Dermis blood vessel endothelial cell (primary cell): ENCODE results near the gene INS. TPM values are rescaled to one million over a fixed set of nuclear protein-coding genes. Genes with fewer than 3 reads are reported as not detected.

ENCODE experiments used
- DNase-seq: peaks from one replicate; pipeline ENCODE4 v3.0.0; 2010
- total RNA-seq: library from RNA; depleted of rRNA; stranded (reverse); fragments of >200 nt; gene quantifications from 2 replicates; pipeline ENCODE4 v1.2.3, GENCODE V29; 2014

Gene INS
- total RNA-seq, 1 donor from 2014 or later, result not detected

DNA sequence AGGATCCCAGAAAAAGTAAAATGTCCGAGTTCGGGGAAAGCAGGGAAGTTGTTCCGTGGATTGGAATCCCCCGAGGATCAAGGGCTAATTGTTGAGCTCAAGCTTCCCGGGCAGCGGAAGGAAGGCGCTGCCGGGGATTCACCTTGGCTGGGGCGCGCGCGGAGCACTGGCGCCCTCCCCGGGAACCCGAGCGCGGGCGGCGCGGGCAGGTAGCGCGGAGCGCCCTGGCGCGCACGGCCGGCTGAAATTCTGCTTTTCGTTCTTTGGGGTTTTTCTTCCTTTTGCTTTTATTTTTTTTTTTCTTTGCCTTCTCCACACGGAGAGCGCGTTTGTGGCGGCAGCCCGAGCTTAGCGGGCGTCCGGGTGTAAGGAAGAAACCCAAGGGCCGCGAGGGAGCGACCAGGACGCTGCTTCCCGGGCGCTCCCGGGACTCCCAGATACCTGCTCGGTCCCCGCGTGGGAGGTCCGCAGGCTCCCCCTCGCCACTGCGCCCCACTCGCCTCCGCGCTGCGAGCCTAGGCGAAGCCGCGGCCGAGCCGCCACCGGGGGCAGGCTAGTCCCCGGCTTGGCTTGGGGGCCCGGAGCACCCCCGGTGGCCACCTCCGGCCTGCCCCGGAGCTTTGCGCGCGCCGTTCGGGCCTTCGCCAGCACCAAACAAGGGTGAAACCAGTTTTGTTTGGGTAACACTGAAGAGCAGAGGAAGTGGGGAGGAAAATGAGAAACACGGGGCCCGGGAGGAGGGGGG lies 17.0 kb downstream of the INS start:
- DNase-seq, result no peak

DNA sequence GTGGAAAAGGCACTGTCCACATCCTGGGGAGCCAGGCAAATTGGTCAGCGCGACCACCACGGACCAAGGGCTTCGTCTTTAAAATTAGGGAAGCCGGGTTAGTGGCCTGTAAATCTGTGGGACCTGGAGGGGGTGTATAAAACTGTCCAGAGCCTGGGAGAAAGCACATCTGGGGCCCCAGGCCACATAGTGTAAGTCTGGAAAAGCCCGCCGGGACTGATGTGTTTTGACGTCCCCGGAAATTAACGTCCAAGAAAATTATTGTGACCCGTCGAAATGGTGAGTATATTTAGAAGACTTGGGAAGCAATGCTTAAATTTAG lies 17.6 kb downstream of the INS start:
- no peak for DNase-seq

DNA sequence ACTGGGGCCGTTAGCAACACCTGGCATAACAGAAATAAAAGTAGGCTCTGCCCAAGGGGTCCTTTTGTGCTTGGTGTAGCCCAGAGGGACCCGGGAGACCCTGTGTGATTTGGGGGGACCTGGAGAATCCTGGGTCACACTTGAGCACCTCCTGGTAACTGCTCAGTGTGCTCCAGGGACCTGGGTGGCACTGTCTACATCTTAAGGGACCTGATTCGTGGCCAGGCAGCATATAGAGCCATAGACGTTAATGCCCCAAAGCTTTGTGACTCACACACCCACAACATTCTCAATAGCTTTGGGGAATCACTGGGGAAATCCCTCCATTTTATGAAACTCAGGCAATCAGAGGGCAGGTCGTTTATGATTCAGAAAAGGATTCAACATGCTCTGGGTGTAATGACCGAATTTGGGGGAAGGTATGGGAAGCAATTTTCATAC lies 18.2 kb downstream of the INS start:
- no peak for DNase-seq

DNA sequence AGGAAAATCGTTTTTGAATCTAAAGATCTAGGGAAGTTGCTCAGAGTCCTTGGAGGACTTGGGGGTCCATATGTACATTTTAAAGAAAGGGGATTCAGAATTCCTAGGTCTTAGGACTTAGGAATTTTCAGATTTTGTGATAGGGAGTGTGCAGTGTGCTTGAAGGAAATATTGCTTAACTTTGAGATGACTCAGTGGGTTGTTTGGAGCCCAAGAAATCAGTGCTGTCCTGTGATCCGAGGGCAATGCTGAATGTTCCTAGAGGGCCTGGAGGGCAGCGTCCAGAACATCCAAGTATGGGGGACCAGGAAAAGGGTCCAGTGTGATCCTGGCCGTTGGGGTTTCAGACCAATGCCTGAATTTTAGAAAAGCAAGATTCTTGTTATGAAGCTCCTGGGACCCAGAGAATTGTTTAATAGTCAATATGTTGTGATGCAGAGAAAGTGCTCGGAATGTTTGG lies 18.7 kb downstream of the INS start:
- DNase-seq, result no peak

DNA sequence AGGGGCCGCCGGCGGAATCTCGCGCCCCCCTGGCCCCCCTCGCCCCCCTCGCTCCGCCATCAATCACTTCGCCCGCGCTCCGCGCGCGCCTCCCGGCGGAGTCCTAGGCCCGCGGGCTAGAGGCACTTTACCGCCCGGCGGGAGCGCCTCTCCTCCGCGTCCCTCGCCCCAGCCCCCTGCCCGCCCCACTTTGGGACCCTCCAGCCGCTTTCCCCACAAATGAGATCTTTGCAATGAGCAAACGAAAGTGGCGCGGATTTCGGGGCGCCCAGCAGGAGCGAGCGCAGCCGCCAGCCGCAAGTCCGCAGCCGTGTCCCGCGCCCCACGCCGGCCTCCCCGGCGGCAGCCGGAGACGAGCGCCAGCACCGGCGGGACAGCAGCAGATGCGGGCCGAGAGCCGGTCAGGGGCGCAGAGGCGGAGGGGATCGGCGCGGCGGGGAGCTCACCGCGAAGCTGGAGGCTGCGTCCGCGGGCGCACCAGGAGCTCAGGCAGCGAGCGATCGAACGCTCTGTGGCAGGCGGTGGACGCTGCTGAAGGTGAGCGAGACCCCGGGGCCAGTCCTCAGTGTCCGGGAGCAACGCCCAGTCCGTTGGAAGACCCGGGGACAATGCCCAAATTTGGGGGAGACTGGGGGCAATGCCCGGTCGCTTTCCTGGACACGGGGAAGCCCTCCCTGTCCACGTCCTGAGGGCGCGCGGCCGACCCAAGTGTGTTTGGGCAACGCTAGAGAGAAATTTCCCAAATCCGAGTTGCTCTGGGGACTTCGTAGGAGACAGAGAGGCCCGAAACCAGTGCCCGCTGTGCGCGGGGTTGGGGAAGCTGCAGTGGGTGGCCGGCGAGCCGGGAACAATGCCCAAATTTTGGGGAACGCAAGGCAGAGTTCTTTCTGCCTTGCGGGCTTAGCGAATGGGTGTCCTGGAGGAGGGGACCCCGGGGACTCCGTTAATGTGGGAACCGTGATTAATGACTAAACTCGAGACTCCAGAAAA lies 20.3 kb downstream of the INS start:
- no peak for DNase-seq

DNA sequence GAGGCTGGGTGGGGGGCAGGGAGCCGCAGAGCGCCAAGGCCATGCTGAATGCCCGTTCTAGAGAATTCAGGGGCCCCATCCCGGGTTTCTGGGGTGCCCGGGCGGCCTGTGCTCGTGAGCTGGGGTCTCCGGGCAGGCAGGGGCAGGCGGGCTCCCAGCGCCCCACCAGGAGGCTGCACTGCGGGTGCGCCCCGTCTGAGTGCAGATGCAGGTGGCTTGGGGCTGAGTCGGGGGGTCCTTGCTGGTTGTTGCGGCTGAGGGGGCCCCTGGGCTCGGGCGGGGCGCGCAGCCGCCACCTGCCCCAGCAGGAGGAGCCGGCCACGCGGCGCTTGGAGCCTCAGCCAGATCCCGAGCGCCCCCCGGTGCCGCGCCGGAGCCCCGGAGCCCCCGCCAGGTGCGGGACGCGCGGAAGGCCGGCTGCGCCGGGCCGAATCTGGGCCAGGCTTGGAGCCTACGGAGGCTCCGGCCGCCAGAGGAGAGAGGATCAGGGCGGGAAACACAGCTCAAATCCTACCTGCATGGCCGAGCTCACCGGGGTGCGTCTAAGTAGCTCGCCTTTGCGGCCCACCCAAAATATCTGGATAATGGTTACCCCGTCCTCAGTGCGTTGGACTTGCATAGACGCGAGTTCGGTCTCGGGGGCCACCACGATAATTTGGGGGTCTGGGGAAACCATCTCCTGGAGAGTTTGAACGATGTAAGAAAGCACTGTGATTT lies 21.2 kb downstream of the INS start:
- DNase-seq, result no peak

DNA sequence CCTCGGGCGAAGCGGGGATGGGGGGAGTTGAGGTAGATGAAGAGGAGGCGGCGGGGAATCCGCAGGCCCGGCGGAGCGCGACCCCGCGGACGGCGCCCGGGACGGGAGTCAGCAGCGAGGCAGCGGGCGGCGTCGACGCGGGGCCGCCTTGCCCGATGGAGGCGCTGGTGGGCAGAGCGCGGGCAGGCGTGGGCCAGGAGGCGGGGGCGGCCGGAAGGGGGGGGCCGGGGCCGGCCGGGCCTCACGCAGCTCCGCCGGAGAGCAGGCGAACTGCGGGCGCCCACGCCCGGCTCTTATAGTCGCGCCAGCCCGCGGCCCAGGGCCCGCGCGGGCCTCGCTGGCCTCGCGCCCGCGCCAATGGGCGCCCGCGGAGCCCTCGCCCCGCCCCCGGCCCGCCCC lies 21.9 kb downstream of the INS start, which contains the start of gene IGF2:
TSS of gene IGF2 (minus strand) at position 267 of the 399 bp plus-strand sequence. CDS start 3,866 bp downstream, outside the sequence.
- peak; percentile 22 for DNase-seq

DNA sequence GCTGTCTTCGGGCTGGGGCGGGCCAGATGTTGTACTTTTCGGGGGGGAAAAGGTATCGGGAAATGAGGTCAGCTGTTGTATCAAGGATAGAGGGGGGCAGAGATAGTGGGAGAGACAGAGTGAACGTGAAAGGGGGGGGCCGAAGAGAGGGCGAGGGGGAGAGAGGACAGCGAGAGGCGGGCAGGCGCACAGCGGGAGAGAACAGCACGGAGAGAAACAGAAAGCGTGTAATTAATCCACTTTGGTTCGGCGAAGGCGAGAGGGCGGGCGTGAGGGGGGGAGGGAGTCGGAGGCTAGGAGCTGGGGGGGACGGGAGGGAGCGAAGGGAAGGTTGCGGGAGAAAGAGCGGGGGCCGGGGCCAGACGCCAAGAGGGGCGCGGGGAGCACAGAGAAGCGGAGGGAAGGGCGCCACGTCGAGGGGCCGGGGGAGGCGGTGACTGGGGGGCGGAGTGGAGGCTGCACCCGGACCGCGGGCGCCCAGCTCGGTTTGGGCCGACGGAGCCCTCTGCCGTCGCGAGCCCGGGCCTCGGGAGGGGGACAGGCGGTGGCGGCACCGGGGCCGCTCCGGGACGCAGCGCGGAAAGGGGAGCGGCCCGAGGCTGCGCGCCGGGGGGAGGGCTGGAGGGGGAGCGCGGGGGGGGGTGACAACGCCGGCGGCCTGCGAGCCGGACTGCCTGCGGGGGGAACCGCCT lies 22.4 kb downstream of the INS start:
- no peak for DNase-seq

DNA sequence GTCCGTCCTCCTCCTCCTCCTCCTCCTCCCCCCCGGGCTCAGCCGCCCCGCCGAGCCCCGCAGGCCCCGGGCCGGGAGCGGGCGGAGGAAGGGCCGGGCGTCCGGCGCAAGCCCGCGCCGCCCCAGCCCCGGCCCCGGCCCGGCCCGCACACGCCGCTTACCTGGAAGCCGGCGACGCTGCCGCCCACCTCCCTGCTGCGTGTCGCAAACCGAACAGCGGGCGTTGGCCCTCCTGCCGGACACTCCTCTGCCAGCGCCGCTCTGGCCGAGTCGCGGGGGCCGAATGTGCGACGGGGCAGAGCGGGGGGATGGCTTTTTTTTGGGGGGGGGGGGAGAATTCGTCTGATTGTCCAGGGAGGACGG lies 23.0 kb downstream of the INS start:
- DNase-seq, result no peak

DNA sequence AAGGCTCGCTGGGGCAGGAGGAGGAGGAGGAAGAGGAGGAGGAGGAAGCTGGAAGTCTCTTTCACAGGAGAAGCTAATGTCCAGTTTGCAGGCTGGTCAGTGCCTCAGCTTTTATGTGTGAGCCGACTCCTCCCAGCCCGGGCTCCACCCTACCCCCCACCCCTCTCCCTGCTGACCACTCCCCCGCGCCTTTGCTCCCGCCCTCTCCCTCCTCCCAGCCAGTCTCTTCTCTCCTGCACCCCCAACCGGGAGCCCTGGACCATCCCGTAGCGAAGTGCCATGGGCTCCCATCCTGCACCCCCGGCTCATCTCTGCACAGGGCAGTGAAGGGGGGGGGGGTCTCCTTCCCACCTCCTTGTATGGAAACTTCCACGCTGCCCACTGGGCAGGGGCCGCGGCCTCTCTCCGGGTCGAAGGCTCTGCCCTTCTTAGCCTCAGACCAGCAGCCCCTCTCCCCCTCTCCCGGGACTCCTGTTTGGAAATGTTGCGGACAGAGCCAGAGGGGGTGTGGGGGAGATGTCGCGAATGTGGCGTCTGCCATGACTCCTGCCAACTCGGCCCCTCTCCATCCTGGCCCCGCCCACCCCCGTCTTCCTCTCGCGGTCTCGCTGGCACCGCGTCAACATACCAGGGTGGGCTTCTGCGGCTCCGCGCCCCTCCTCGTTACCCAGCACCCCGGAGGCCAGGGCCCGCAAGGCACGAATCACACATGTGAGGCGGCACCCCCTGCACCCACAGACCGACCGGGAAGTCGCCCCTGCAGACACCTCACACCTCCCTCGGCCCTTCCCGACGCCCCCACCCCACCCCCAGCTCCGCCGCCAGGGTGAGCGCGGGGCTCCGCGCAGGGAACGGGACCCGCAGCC lies 23.6 kb downstream of the INS start:
- peak; percentile 55 for DNase-seq

DNA sequence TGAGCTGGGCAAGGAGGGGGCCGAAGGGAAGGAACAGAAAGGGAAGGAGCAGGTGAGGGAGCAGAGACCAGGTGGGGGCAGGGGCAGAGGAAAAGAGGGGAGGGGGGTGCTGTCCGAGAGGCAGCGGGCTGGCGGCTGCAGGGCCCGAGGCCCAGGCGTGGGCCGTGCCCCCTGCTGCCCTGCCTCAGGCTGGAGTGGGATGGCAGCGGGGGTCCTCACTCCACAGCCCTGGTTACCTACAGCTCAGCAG lies 24.1 kb downstream of the INS start:
- no peak for DNase-seq

DNA sequence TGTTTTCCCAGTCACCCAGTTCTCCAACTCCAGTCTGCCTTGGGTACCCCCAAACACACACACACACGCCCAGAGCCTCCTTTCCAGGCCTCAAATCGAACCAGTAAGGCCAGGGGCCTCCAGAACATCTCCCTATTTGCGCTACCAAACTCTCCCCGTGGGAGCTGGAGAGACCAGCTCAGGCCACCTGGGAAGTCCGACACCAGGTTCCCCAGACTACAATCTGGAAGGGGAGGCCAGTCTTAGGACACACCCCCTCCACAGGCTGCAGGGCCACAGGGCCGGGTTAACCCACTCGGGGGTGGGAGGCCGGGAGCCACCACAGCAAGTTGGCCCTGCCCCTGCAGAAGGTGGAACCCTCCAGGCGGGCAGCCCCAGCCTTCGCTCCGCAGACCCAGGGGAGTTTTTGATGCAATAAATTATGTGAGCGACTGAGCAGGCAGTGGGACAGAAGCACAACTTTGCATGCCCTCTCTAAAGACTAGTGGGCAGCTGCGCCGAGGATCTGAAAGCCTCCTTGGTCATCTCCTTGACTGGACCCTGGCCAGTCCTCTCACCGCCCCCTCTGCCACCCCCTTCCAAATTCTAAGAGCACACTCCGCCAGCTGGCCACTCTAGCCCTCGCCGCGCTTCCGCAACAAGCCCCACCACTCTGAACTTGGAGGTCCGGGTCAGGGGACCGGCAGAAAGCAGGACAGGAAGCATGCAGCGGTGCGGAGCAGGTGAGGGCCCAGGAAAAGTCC lies 24.6 kb downstream of the INS start:
- no peak for DNase-seq

DNA sequence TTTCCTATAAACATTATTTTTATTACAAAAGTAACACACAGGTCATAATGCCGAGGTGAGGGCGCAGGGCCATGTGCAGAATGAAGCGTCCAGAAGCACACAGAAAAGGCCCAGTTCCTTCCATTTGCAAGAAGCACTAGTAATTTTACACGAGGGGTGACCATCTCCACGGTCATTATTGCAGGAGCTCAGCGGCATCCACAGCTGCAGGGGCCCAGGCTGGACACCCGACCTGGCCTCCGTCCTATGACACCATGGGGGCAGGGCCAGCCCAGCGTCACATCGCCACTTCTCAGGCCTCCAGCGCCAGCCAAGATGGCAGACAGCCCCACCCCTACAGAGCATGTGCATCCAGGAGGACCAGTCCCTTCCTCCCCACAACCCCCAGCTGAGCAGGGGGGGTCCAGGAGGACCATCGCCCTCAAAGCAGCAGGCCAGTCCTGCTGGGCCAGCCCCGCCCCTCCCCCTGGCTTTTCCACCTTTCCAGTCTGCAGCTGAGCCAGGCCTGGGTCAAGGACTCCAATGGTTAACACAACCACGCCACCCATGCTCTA lies 25.3 kb downstream of the INS start:
- no peak for DNase-seq

DNA sequence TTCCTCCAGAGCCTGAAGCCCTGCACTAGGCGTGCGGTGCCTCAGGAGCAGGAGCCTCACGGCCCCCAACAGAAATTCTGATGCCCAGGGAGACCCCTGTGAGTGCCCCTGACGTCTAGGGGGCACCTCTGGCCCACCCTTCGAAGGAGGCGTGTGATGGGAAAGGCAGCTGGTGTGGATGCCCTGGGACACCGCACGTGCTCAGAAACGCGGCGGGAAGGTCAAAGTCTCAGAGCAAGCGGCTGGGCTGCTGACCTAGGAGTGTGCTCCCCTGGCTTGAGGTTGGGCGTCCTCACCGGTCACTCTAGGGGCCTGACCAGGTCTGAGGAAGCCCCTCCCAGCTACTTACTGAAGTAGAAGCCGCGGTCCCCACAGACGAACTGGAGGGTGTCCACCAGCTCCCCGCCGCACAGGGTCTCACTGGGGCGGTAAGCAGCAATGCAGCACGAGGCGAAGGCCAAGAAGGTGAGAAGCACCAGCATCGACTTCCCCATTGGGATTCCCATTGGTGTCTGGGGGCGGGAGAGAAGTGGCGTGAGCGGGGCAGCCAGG lies 25.9 kb downstream of the INS start:
- no peak for DNase-seq

DNA sequence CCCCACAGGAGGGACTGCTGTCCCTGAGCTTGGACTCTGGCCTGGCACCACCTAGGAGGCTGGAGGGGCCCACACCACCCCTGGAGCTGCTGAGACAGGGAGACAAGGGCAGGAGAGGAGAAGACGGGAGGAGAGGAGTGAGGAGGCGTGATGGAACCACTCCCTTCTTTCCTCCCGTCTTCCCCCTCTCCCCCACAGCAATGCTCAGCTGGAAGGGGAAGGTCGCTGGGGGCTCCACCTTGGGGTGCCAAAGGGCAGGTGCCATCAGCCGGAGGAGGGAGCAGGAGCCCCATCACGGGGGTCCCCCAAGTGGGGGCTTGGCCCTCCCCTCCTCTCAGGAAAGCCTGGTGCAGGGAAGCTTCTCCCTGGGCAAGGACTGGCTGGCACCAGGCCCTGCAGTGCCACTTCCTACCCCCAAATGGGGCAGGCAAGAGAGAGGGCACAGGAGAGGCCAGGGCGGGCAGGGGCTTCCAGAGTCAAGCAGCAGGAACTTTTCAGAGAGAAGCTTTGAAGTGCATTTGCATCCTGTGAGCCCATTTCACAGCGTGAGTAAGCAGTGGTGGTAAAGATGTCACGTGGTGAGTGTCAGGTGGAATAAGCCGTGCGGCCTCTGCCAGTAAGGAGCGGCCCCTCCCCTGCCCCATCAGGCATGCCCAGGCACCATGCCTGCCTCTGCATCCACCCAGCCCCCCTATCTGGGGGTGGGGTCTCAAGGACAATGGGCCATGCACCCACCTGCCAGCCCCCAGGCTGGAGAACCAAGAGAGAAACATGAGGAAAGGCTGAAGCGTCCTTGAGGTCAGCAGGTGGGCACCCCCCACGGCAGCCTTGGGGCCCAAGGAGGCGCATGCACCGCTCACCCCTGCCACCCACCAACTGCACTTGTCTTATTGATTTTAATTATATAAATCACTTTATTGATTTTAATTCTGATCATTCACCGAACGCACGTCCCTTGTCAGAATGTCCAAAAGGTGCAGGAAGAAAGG lies 26.7 kb downstream of the INS start:
- no peak for DNase-seq

DNA sequence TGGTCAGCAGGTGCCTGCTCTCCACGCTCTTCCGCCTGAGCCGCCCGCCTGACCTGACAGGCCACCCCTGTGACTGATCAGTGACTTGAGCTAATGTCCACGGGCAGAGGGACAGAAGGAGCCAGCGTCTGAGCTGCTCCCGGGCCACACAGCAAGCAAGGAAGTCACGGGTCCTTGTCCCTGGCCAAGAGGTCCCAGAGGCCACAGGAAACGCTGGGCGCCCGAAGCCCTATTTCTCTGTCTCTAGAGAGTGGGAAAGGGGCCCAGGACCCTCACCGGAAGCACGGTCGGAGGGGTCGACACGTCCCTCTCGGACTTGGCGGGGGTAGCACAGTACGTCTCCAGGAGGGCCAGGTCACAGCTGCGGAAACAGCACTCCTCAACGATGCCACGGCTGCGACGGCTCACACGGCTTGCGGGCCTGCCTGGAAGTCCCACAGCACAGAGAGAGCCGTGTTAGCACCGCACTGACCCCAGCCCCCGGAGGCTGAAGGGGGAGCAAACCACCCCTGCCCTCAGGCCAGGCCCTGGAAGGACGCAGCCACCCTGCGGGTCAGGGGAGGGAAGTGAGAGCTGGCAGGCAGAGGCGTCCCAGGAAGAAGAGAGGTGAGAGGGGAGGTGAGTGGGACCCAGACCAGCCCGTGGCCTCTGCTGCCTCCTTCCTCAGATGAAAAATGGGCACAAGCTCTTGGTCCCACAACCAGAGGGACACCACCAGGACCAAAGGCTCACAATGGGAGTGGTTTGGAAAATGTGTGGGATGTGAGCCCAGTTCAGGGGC lies 27.6 kb downstream of the INS start:
- no peak for DNase-seq

DNA sequence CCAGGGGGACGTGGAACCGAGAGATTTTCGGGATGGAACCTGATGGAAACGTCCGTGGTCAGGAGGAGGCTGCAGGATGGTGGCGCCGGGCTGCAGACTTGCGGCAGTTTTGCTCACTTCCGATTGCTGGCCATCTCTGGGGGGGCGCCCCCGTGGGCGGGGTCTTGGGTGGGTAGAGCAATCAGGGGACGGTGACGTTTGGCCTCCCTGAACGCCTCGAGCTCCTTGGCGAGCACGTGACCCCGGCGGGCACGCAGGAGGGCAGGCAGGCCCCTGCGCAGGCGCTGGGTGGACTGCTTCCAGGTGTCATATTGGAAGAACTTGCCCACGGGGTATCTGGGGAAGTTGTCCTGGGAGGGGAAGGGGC lies 28.2 kb downstream of the INS start:
- DNase-seq, result no peak

DNA sequence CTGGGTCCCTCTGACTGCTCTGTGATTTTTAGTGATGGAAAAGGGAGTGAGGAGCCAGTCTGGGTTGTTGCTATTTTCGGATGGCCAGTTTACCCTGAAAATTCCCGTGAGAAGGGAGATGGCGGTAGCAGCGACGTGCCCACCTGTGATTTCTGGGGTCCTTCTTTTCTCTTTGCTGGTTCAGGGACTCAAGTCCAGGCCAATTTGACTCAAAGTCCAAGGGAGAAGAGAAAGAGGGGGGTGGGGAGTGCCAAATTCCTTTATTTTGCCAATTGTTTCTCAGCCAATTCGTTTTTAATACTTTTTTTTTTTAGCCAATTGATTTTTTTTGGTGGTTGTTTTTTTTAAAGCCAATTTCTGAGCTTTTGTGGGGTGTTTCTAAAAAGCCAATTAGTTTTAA lies 28.8 kb downstream of the INS start:
- DNase-seq, result no peak
